Heart left ventricle (tissue), 16 donors: ENCODE measurements around the gene NUP50. TPM values are rescaled to one million over a fixed set of nuclear protein-coding genes. Genes with fewer than 3 reads are reported as not detected.
A peak's percentile ranks its signal among the peaks of the same experiment; 100 is the strongest.

Source experiments
- ATAC-seq, 4 donors: fragments of 200-7000 bp; cut with Tn5 transposase; one replicate each; pipeline ENCODE4 v1.9.1; 2020 to 2022; ENCODE audit warnings: moderate library complexity in 4 of 4, mild to moderate bottlenecking in 3 of 4, moderate number of reproducible peaks in 1 of 4
- DNase-seq, 5 donors: peaks; one replicate each; pipeline ENCODE4 v3.0.0-alpha.2; 2020
- H3K27ac ChIP-seq, 12 donors: fragments of 200-600 bp; sonication (generic) in 4 of 12; one replicate each; pipeline versions ENCODE4 v1.5.0 to v1.8.0; 2016 to 2022; ENCODE audit warnings: mild to moderate bottlenecking in 2 of 12
- H3K27me3 ChIP-seq, 9 donors: fragments of 200-600 bp; sonication (generic) in 2 of 9; one replicate each; pipeline versions ENCODE4 v1.5.1 to v1.8.0; 2016 to 2022; ENCODE audit warnings: mild to moderate bottlenecking in 3 of 9
- H3K36me3 ChIP-seq, 9 donors: fragments of 200-600 bp; sonication (generic) in 2 of 9; one replicate each; pipeline versions ENCODE4 v1.5.0 to v1.8.0; 2018 to 2022; ENCODE audit warnings: mild to moderate bottlenecking in 2 of 9
- H3K4me1 ChIP-seq, 12 donors: fragments of 200-600 bp; sonication (generic) in 4 of 12; one replicate each; pipeline versions ENCODE4 v1.5.0 to v1.8.0; 2016 to 2022; ENCODE audit warnings: mild to moderate bottlenecking in 3 of 12
- H3K4me3 ChIP-seq, 12 donors: fragments of 200-600 bp; sonication (generic) in 4 of 12; one replicate each; pipeline versions ENCODE4 v1.5.0 to v1.8.0; 2017 to 2022; ENCODE audit warnings: mild to moderate bottlenecking in 9 of 12, moderate library complexity in 4 of 12
- H3K9me3 ChIP-seq, 12 donors: fragments of 200-600 bp; sonication (generic) in 4 of 12; one replicate each; pipeline versions ENCODE4 v1.5.0 to v1.8.0; 2016 to 2022; ENCODE audit warnings: mild to moderate bottlenecking in 1 of 12
- POLR2A ChIP-seq, 2 donors: fragments of 450-650 bp; IDR thresholded peaks; one replicate each; pipeline ENCODE4 v1.6.1; 2017; ENCODE audit warnings: antibody characterized with exemption in 2 of 2, mild to moderate bottlenecking in 2 of 2, moderate library complexity in 2 of 2
- WGBS, 4 donors: extraction: QIAGEN DNeasy Blood & Tissue Kit in 2 of 4; methylation state at CpG; one replicate each; pipeline versions ENCODE4 v1.1.5 to v1.1.7; 2013 to 2018; 5-methylcytosine and 5-hydroxymethylcytosine counted together
- intact Hi-C, 10 donors: fragments of 100-400 bp; cut with DNase I; formaldehyde crosslinking; loops; one replicate each; pipeline versions ENCODE4 v1.11.1 to v1.14.2; 2022
- polyA plus RNA-seq, 2 donors: library from polyadenylated mRNA; stranded (reverse); fragments of 200-250 nt; gene quantifications; one replicate each; pipeline ENCODE4 v1.2.3, GENCODE V29; 2013
- total RNA-seq, 9 donors: library from RNA; depleted of rRNA in 2 of 9; stranded (reverse); fragments of >200 nt in 2 of 9; fragmentation: NEBNext Ultra II Directional in 3 of 9; extraction: Animal tissue kit (Norgen Biotek cat#: 25700) in 3 of 9; gene quantifications; one replicate each; pipeline versions ENCODE4 v1.1.0 to v1.2.4, GENCODE V29; 2016 to 2023
- TF ChIP-seq, protein P1 (sequence below), 12 donors: fragments of 200-600 bp; sonication (generic) in 4 of 12; IDR thresholded peaks; one replicate each; pipeline versions ENCODE4 v1.5.0 to v1.8.0; 2018 to 2022; ENCODE audit warnings: antibody characterized with exemption in 12 of 12, mild to moderate bottlenecking in 5 of 12
- donor health status: ischemic (EF 13 %, LVEDD 7.1; RV severe dilation, severe dysfunction).
- donor health status: healthy with polysubstance abuse.
- donor health status: DM: no; HTN: yes; CAD: no.
- donor health status: DM: no; HTN: no; CAD: no.
- donor health status: ischemic (EF 25% LVEDD 6.9; RV normal size, moderate dysfunction).
- donor health status: ischemic (EF 25% LVEDD 5.7; RV mildly dilated, moderate dysfunction).
- donor health status: healthy.
- donor health status: DM: yes; HTN: yes; CAD: no.
- donor health status: ischemic (EF 35%, LVEDD 5.7; RV mildly dilated, moderate dysfunction).
- donor health status: nonischemic (EF 11% LVEDD 7.7; RV severe dilation, severe dysfunction).
- donor health status: DM: yes; HTN: yes; CAD: no.
- donor health status: PGD.
- donor health status: ischemic (EF 29% LVEDD 5.4; RV normal size, mild dysfunction).
- donor health status: nonischemic (EF 23%, LVEDD 6.1; RV moderate dilation, normal function).

NUP50 gene
- total and polyA plus RNA-seq, 11 donors, result 5.8 to 42.6 (median 14.1) TPM

DNA sequence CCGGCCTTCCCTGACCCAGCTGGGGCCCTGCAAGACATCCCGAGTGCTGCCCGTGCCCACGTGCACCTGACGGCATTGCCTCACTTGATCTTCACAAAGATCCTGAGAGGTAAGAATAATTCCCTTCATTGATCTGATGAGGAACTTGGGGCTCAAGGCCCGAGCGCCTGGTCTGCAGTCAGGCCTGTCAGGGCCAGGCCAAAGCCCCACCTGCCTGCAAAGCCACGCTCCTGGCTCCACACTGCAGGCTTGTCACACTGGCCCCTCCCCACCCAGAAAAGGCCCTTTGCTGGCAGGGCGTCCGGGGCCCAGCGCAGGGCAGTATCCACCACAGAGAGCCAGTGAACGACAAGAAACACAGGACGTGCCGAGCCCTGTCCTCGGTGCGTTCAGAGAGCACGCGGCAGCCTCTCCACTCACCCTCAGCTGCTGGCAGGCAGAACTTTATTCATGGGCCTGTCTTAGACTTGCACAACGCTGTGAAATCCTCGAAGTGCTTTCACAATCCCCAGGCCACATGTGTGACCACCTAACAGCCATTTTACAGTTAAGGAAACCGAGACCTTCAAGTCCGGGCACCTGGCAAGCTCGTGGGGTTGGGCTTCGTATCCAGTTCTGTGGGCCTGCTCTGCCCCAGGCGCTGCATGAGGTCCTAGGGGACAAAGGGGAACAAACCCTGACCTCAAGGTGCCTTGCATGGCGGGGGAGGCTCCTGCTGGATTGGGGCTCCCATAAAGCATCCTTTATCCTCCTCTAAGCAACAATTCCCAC is 62.2 kb downstream of the NUP50 start:
- Histone ChIP-seq H3K27ac (peak overlapping the region in 2 of 12 donors; percentile 54 to 76), H3K4me3 (no peak overlapping the region), H3K36me3 (no peaks in the 10 kb centered on the region), H3K27me3 (no peaks in the 10 kb centered on the region), H3K9me3 (no peaks in the 10 kb centered on the region), H3K4me1 (peaks cover 0 to 83% (median 4%) of the 10 kb centered on the region in 12 donors)
- ATAC-seq (peak; percentile 16 to 58 (median 42)), DNase-seq (peak in 1 of 5 donors; percentile 50)
- no peak for TF ChIP-seq POLR2A (IDR thresholded peaks at IDR 0.05)
- TF ChIP-seq, protein P1, sequence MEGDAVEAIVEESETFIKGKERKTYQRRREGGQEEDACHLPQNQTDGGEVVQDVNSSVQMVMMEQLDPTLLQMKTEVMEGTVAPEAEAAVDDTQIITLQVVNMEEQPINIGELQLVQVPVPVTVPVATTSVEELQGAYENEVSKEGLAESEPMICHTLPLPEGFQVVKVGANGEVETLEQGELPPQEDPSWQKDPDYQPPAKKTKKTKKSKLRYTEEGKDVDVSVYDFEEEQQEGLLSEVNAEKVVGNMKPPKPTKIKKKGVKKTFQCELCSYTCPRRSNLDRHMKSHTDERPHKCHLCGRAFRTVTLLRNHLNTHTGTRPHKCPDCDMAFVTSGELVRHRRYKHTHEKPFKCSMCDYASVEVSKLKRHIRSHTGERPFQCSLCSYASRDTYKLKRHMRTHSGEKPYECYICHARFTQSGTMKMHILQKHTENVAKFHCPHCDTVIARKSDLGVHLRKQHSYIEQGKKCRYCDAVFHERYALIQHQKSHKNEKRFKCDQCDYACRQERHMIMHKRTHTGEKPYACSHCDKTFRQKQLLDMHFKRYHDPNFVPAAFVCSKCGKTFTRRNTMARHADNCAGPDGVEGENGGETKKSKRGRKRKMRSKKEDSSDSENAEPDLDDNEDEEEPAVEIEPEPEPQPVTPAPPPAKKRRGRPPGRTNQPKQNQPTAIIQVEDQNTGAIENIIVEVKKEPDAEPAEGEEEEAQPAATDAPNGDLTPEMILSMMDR (IDR thresholded peaks at IDR 0.05), result no peak
- WGBS, 4 donors, result 85 to 91% (median 86%) methylated on average over 26 of the region's 26 CpGs
- intact Hi-C loops, result no loop called here

DNA sequence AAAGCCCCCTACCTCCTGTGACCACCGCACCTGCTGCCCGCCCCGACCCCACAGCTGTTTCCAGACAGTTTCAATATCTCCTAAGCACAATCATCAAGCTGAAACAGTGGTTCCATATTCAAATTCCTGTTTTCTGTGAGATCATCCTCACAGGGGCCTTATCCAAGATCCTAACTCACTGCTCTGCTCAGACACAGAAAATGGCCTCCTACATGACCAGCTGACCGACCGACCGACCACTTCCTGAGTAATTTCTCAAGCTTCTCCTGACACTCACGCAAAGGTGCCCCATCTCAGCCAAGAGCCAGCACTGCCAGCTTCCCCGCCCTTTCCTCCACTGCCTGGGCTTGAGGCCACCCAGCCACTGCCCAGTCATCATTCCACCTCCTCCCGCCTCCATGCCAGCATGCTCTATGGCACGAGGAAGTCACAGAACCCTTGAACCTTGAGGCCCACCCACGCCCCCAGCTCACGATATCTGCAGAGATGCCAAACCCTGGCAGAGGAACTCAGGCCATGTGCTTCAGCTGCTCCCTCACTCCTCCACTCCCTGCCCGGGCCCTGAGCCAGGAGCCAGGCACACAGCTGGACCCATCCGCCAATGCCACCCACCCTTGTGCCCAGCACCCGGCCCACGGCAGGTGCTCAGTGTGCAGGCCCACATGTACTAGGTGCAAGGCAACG is 62.9 kb downstream of the NUP50 start:
- H3K36me3 ChIP-seq, result no peaks in the 10 kb centered on the region
- H3K27me3 ChIP-seq, result no peaks in the 10 kb centered on the region
- DNase-seq (peak in 1 of 5 donors; percentile 29), ATAC-seq (peak in 3 of 4 donors; percentile 16 to 42 (median 25))
- no peaks in the 10 kb centered on the region for H3K9me3 ChIP-seq
- 71 to 83% (median 81%) methylated on average over 17 of the region's 17 CpGs for WGBS, 4 donors
- H3K4me3 ChIP-seq, result no peak overlapping the region
- H3K27ac ChIP-seq, result peak overlapping the region in 2 of 12 donors; percentile 54 to 76
- H3K4me1 ChIP-seq, result peaks cover 0 to 78% (median 2%) of the 10 kb centered on the region in 12 donors
- no peak for TF ChIP-seq POLR2A (IDR thresholded peaks at IDR 0.05)
- TF ChIP-seq, protein P1 (IDR thresholded peaks at IDR 0.05), result no peak
- intact Hi-C loops, result no loop called here

DNA sequence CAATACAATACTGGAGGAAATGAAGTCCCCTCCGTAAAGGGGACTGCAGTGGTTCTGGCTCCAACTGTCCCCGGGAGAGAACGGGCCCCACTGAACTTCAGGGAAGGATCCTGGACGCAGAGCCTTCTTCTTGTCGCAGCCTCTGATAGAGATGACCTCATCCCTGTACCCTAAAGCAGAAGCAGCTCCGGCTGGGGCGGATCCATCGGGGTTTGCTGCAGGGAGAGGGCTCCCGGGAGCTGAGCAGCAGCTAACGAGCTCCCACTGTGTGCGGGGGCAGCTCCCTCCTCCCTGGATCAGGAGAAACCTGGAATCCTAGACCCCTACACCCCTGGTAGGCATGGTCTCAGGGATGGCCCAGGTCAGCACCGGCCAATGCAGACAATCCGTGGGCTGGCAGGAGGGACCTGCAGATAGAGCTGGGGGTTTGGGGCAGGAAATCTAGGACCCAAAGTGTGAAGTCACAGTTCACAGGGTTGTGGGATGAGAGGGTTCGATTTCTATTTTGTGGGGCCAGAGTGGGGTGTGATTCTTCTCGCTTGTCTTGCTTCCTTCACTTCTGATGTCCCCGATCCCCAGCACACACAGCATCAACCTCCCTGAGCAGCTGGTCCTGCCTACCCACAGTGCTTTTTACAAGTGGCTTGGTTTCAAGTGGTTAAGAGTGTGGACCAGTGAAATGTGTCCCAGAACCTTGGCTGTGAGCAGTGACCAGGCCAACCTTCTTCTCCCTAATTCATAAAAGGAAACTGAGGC is 64.1 kb downstream of the NUP50 start:
- Histone ChIP-seq H3K4me3 (no peak overlapping the region), H3K27me3 (no peaks in the 10 kb centered on the region), H3K9me3 (no peaks in the 10 kb centered on the region), H3K36me3 (no peaks in the 10 kb centered on the region), H3K4me1 (peaks cover 0 to 79% (median 2%) of the 10 kb centered on the region in 12 donors), H3K27ac (peak overlapping the region in 2 of 12 donors; percentile 54 to 76)
- intact Hi-C loops, result no loop called here
- ATAC-seq (peak in 3 of 4 donors; percentile 52 to 61 (median 59)), DNase-seq (peak in 2 of 5 donors; percentile 53 to 63)
- 62 to 78% (median 71%) methylated on average over 13 to 16 of the region's 16 CpGs for WGBS, 4 donors
- no peak for TF ChIP-seq POLR2A (IDR thresholded peaks at IDR 0.05)
- TF ChIP-seq, protein P1 (IDR thresholded peaks at IDR 0.05), result no peak
